CD14-positive monocyte (primary cell): Measurements from ENCODE around the gene FBN1. TPM values are rescaled to one million over a fixed set of nuclear protein-coding genes. Genes with fewer than 3 reads are reported as not detected.

Source experiments
- DNase-seq, 3 donors: peaks; one replicate each; pipeline ENCODE4 v3.0.0-alpha.2; 2011 to 2022
- H2AFZ ChIP-seq: 2 replicates; pipeline ENCODE4 v1.6.0; 2012; ENCODE audit warnings: mild to moderate bottlenecking, low read depth, low read length, inconsistent platforms; ENCODE audit not compliant: insufficient read depth, poor library complexity, severe bottlenecking
- H3K27ac ChIP-seq, 2 donors: 1 replicate in 1 of 2; 2 replicates in 1 of 2; pipeline ENCODE4 v1.5.1; 2012 to 2013; ENCODE audit warnings: low read length in 2 of 2, control low read depth in 1 of 2, inconsistent platforms in 1 of 2, low read depth in 1 of 2, mild to moderate bottlenecking in 1 of 2
- H3K27me3 ChIP-seq, 2 donors: one replicate each; pipeline versions ENCODE4 v1.6.0 to v1.6.1; 2011 to 2013; ENCODE audit warnings: low read length in 2 of 2; ENCODE audit not compliant: control insufficient read depth in 2 of 2, insufficient read depth in 2 of 2
- H3K36me3 ChIP-seq, 2 donors: replicated peaks in 1 of 2; 1 replicate in 1 of 2; 2 replicates in 1 of 2; pipeline versions ENCODE4 v1.5.1 to v1.6.1; 2012 to 2013; ENCODE audit warnings: low read length in 2 of 2, control low read depth in 1 of 2, inconsistent platforms in 1 of 2, mild to moderate bottlenecking in 1 of 2; ENCODE audit not compliant: insufficient read depth in 2 of 2, control insufficient read depth in 1 of 2
- H3K4me1 ChIP-seq, 2 donors: 1 replicate in 1 of 2; 2 replicates in 1 of 2; pipeline versions ENCODE4 v1.5.1 to v1.6.1; 2012 to 2013; ENCODE audit warnings: low read length in 2 of 2, control low read depth in 1 of 2, inconsistent platforms in 1 of 2, mild to moderate bottlenecking in 1 of 2, moderate library complexity in 1 of 2; ENCODE audit not compliant: insufficient read depth in 2 of 2, control insufficient read depth in 1 of 2
- H3K4me2 ChIP-seq: replicated peaks from 2 replicates; pipeline ENCODE3; 2012; ENCODE audit warnings: low read length, moderate library complexity, mild to moderate bottlenecking; ENCODE audit not compliant: poor library complexity, severe bottlenecking; ENCODE audit errors: extremely low read depth
- H3K4me3 ChIP-seq, 3 experiments: fragments of 200-600 bp in 1 of 3; sonication (generic) in 1 of 3; replicated peaks in 1 of 3; 1 replicate in 2 of 3; 2 replicates in 1 of 3; pipeline ENCODE4 v1.5.1; 2011 to 2013; ENCODE audit warnings: low read length in 3 of 3, mild to moderate bottlenecking in 3 of 3, control low read depth in 2 of 3, low read depth in 2 of 3, inconsistent platforms in 1 of 3, moderate library complexity in 1 of 3
- H3K79me2 ChIP-seq: 2 replicates; pipeline ENCODE4 v1.6.0; 2012; ENCODE audit warnings: mild to moderate bottlenecking, control low read depth, inconsistent platforms, low read length, moderate library complexity; ENCODE audit not compliant: insufficient read depth
- H3K9ac ChIP-seq: 2 replicates; pipeline ENCODE4 v1.6.0; 2017; ENCODE audit warnings: low read length, mild to moderate bottlenecking; ENCODE audit not compliant: insufficient read depth, poor library complexity, severe bottlenecking
- H3K9me3 ChIP-seq, 2 donors: replicated peaks in 1 of 2; 1 replicate in 1 of 2; 2 replicates in 1 of 2; pipeline versions ENCODE4 v1.5.1 to v1.6.1; 2012 to 2013; ENCODE audit warnings: low read length in 2 of 2, control low read depth in 1 of 2; ENCODE audit not compliant: control insufficient read depth in 1 of 2, insufficient read depth in 1 of 2
- H4K20me1 ChIP-seq: 2 replicates; pipeline ENCODE4 v1.6.0; 2012; ENCODE audit warnings: mild to moderate bottlenecking, low read length, control low read depth, moderate library complexity; ENCODE audit not compliant: insufficient read depth
- H3K27ac Mint-ChIP-seq, 7 donors: one replicate each; pipeline ENCODE4 v1.8.0; 2020; ENCODE audit warnings: mild to moderate bottlenecking in 7 of 7, mixed read lengths in 7 of 7, moderate library complexity in 6 of 7, inconsistent platforms in 2 of 7
- H3K27me3 Mint-ChIP-seq, 3 donors: one replicate each; pipeline ENCODE4 v1.8.0; 2021 to 2022; ENCODE audit warnings: low read depth in 3 of 3, mild to moderate bottlenecking in 3 of 3, mixed read lengths in 3 of 3, moderate library complexity in 3 of 3, inconsistent platforms in 1 of 3
- H3K36me3 Mint-ChIP-seq, 2 donors: one replicate each; pipeline ENCODE4 v1.8.0; 2020; ENCODE audit warnings: mixed read lengths in 2 of 2, inconsistent platforms in 1 of 2, mild to moderate bottlenecking in 1 of 2
- H3K4me1 Mint-ChIP-seq: one replicate; pipeline ENCODE4 v1.8.0; 2020; ENCODE audit warnings: mild to moderate bottlenecking, mixed read lengths
- H3K4me3 Mint-ChIP-seq, 2 donors: one replicate each; pipeline ENCODE4 v1.8.0; 2020; ENCODE audit warnings: mild to moderate bottlenecking in 2 of 2, mixed read lengths in 2 of 2, moderate library complexity in 1 of 2
- H3K9me3 Mint-ChIP-seq, 7 donors: one replicate each; pipeline ENCODE4 v1.8.0; 2020 to 2022; ENCODE audit warnings: mixed read lengths in 7 of 7, mild to moderate bottlenecking in 6 of 7, moderate library complexity in 6 of 7, inconsistent platforms in 2 of 7
- WGBS: methylation state at CpG from one replicate; pipeline ENCODE4 v1.1.5; 2013; ENCODE audit warnings: missing lambda C conversion rate; ENCODE audit not compliant: insufficient coverage; 5-methylcytosine and 5-hydroxymethylcytosine counted together
- intact Hi-C, 2 donors: fragments of 100-400 bp; cut with micrococcal nuclease; formaldehyde crosslinking; loops; one replicate each; pipeline versions ENCODE4 v1.15.0 to v1.15.1; 2023
- polyA plus RNA-seq, 3 donors: library from polyadenylated mRNA; depleted of rRNA in 1 of 3; unstranded in 2 of 3; stranded (reverse) in 1 of 3; fragments of 300-500 nt in 2 of 3; fragments of >200 nt in 1 of 3; fragmentation: Illumina TruSeq in 2 of 3; gene quantifications; 1 replicate in 2 of 3; 2 replicates in 1 of 3; pipeline ENCODE4 v1.2.3, GENCODE V29; 2012 to 2021
- TF ChIP-seq, protein P1 (sequence below): fragments of 200-600 bp; IDR thresholded peaks from one replicate; pipeline ENCODE4 v1.8.0; 2022; ENCODE audit warnings: antibody characterized with exemption, mild to moderate bottlenecking

FBN1 gene
- polyA plus RNA-seq, 3 donors: 0.29 TPM; not detected in 2

DNA sequence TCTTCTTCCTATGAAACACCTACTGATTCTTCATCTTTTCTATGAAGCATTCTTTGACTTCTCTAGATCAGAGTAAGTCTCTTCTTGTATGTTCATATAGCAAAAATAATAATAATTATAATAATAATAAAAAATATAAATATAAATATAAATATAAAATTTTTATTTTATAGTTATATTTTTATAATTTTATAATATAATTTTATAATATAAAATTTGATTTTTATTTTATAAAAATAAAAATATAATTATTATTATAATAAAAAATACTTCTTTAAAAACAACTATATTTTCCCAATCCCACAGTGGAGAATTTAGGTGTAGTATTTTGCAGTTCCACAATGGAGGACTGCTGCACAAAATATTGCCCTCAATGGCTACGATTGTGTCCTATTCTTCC is 279.9 kb downstream of the FBN1 start:
- no peak overlapping the region for H3K9ac ChIP-seq
- no peak overlapping the region for H3K4me3 ChIP-seq
- H3K36me3 ChIP-seq: no peaks in the 10 kb centered on the region
- peaks cover 0 to 2% of the 10 kb centered on the region in 2 donors for H3K27me3 ChIP-seq
- intact Hi-C loops: no loop called here
- no peaks in the 10 kb centered on the region for H3K36me3 Mint-ChIP-seq
- H2AFZ ChIP-seq: no peak overlapping the region
- TF ChIP-seq, protein P1, sequence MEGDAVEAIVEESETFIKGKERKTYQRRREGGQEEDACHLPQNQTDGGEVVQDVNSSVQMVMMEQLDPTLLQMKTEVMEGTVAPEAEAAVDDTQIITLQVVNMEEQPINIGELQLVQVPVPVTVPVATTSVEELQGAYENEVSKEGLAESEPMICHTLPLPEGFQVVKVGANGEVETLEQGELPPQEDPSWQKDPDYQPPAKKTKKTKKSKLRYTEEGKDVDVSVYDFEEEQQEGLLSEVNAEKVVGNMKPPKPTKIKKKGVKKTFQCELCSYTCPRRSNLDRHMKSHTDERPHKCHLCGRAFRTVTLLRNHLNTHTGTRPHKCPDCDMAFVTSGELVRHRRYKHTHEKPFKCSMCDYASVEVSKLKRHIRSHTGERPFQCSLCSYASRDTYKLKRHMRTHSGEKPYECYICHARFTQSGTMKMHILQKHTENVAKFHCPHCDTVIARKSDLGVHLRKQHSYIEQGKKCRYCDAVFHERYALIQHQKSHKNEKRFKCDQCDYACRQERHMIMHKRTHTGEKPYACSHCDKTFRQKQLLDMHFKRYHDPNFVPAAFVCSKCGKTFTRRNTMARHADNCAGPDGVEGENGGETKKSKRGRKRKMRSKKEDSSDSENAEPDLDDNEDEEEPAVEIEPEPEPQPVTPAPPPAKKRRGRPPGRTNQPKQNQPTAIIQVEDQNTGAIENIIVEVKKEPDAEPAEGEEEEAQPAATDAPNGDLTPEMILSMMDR: no peak
- peaks cover 0 to 2% (median 0%) of the 10 kb centered on the region in 3 donors for H3K27me3 Mint-ChIP-seq
- no peak for DNase-seq
- no peak overlapping the region for H3K27ac ChIP-seq
- H3K4me2 ChIP-seq: no peak overlapping the region
- no peaks in the 10 kb centered on the region for H3K79me2 ChIP-seq
- no peaks in the 10 kb centered on the region for H4K20me1 ChIP-seq
- no CpG with 5 or more reads among the region's 1 CpG for WGBS
- H3K9me3 ChIP-seq: no peaks in the 10 kb centered on the region
- no peak overlapping the region for H3K4me3 Mint-ChIP-seq
- no peak overlapping the region for H3K27ac Mint-ChIP-seq
- H3K4me1 Mint-ChIP-seq: peaks cover 12% of the 10 kb centered on the region
- H3K9me3 Mint-ChIP-seq: peaks cover 0 to 3% (median 0%) of the 10 kb centered on the region in 7 donors
- no peaks in the 10 kb centered on the region for H3K4me1 ChIP-seq

DNA sequence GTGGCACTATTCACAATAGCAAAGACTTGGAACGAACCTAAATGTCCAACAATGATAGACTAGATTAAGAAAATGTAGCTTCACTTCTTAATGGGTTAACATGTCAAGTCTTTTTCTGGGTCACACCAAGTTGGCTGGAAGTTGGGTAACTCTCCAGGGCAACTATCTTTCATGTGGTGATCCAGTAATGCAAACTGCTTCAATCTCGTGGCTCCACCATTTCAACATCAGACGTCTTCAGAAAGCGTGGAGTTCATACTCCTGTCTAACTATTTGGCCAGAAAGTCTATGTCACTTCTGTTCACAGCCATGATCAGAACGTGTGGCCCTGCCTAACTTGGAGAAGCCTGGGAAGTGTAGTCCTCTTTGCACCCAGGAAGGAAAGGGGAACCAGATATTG is 282.0 kb downstream of the FBN1 start:
- no peak for DNase-seq
- no peaks in the 10 kb centered on the region for H3K9me3 ChIP-seq
- TF ChIP-seq, protein P1: no peak
- no peaks in the 10 kb centered on the region for H3K36me3 ChIP-seq
- WGBS: 62% methylated on average over 4 of the region's 5 CpGs
- Mint-ChIP-seq H3K9me3 (peaks cover 0 to 3% (median 0%) of the 10 kb centered on the region in 7 donors), H3K4me1 (peaks cover 17% of the 10 kb centered on the region), H3K4me3 (no peak overlapping the region), H3K36me3 (no peaks in the 10 kb centered on the region), H3K27me3 (no peaks in the 10 kb centered on the region), H3K27ac (no peak overlapping the region)
- no peak overlapping the region for H3K4me2 ChIP-seq
- no peak overlapping the region for H3K27ac ChIP-seq
- H4K20me1 ChIP-seq: no peaks in the 10 kb centered on the region
- peaks cover 0 to 2% of the 10 kb centered on the region in 2 donors for H3K27me3 ChIP-seq
- no peak overlapping the region for H3K4me3 ChIP-seq
- intact Hi-C loops: no loop called here
- no peak overlapping the region for H3K9ac ChIP-seq
- H3K4me1 ChIP-seq: no peaks in the 10 kb centered on the region
- no peaks in the 10 kb centered on the region for H3K79me2 ChIP-seq
- no peak overlapping the region for H2AFZ ChIP-seq
